Breast epithelium (tissue), 4 donors: Measurements from ENCODE around the gene MFSD6. TPM values are rescaled to one million over a fixed set of nuclear protein-coding genes. Genes with fewer than 3 reads are reported as not detected.

ENCODE experiments used
- DNase-seq, 2 donors: peaks; one replicate each; pipeline ENCODE4 v3.0.0-alpha.2; 2019; ENCODE audit warnings: low spot score in 2 of 2
- H3K27ac ChIP-seq, 2 donors: fragments of 200-600 bp; sonication (generic) in 1 of 2; one replicate each; pipeline ENCODE4 v1.5.1; 2016 to 2019; ENCODE audit warnings: mild to moderate bottlenecking in 1 of 2
- H3K27me3 ChIP-seq, 2 donors: fragments of 200-600 bp; sonication (generic) in 1 of 2; one replicate each; pipeline versions ENCODE4 v1.5.1 to v1.6.0; 2017 to 2019; ENCODE audit warnings: control low read depth in 1 of 2, mild to moderate bottlenecking in 1 of 2
- H3K36me3 ChIP-seq: fragments of 200-600 bp; one replicate; pipeline ENCODE4 v1.5.1; 2019
- H3K4me1 ChIP-seq, 2 donors: fragments of 200-600 bp; sonication (generic); one replicate each; pipeline ENCODE4 v1.5.1; 2016 to 2019; ENCODE audit warnings: control low read depth in 1 of 2
- H3K4me3 ChIP-seq, 3 donors: fragments of 200-600 bp; sonication (generic); 1 replicate in 2 of 3; 2 replicates in 1 of 3; pipeline ENCODE4 v1.5.1; 2016 to 2019; ENCODE audit warnings: mild to moderate bottlenecking in 3 of 3, moderate library complexity in 2 of 3
- H3K9me3 ChIP-seq, 2 donors: fragments of 200-600 bp; sonication (generic) in 1 of 2; one replicate each; pipeline ENCODE4 v1.5.1; 2016 to 2019; ENCODE audit warnings: control low read depth in 1 of 2
- CTCF ChIP-seq, 3 donors: fragments of 450-650 bp; IDR thresholded peaks; one replicate each; pipeline ENCODE4 v1.5.1; 2016 to 2017; ENCODE audit warnings: antibody characterized with exemption in 3 of 3, mild to moderate bottlenecking in 3 of 3, moderate library complexity in 3 of 3
- POLR2A ChIP-seq: fragments of 450-650 bp; IDR thresholded peaks from one replicate; pipeline ENCODE4 v1.6.1; 2016; ENCODE audit warnings: antibody characterized with exemption, mild to moderate bottlenecking, moderate library complexity
- POLR2AphosphoS5 ChIP-seq, 3 donors: sonication (generic); formaldehyde crosslinking; IDR thresholded peaks; one replicate each; pipeline ENCODE4 v1.6.1; 2017; ENCODE audit warnings: antibody characterized with exemption in 3 of 3
- intact Hi-C: fragments of 100-400 bp; cut with DNase I; formaldehyde crosslinking; loops from one replicate; pipeline ENCODE4 v1.15.1; 2023; ENCODE audit warnings: low total_unique reads
- total RNA-seq, 3 donors: library from RNA; depleted of rRNA; stranded (reverse); fragments of >200 nt; gene quantifications; one replicate each; pipeline ENCODE4 v1.1.0, GENCODE V29; 2016

Gene MFSD6
- total RNA-seq, 3 donors from 2014 or later: 52.0 to 180 (median 92.4) TPM

DNA sequence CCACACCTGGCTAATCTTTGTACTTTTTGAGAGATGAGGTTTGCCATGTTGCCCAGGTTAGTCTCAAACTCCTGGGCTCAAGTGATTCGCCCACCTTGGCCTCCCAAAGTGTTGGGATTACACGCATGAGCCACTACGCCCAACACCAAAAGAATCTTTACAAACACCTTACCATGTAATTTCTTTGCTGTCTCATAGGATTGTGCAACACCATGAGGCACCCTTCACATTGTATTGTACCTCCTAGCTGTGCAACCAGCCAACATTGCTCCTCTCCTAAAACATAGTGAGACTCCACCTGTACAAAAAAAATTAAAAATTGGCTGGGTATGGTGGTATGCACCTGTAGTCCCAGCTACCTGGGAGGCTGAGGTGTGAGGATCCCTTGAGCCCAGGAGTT lies 3.1 kb upstream of the MFSD6 start:
- TF ChIP-seq POLR2A: no peak
- TF ChIP-seq CTCF (IDR thresholded peaks at IDR 0.05): no peak
- TF ChIP-seq POLR2AphosphoS5 (IDR thresholded peaks at IDR 0.05): no peak
- Histone ChIP-seq H3K36me3 (no peaks in the 10 kb centered on the region), H3K9me3 (no peaks in the 10 kb centered on the region), H3K4me3 (no peak overlapping the region), H3K27me3 (no peaks in the 10 kb centered on the region), H3K27ac (no peak overlapping the region), H3K4me1 (peaks cover 0 to 3% of the 10 kb centered on the region in 2 donors)
- intact Hi-C loops: loop anchor here (10.0 kb wide), 1 partner anchor 80 kb away; no protein-coding TSS in a partner anchor
- DNase-seq: no peak

GRCh38 chr2:190405995-190406394 lies 2.2 kb upstream of the MFSD6 start:
- intact Hi-C loops: loop anchor here (10.0 kb wide), 1 partner anchor 79 kb away; no protein-coding TSS in a partner anchor

DNA sequence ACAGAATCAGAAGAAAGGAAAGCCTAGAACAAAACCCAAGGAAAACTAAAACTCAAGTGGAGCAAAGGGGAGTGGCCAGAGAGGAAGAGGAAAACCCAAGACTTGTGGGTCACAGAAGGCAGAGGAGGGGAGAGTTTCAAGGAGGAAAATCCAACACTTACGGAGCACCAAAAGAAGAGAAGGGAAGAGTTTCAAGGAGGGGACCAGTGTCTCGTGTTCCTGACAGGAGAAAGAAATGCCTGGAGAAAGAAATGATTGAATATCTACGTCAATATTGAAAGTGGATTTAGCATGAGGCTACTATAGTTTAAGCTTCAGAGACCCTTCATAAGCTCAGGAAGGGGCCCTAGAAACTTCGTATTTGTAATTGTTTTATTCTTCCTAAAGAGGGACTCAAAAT lies 1.4 kb upstream of the MFSD6 start:
- no peaks in the 10 kb centered on the region for H3K27me3 ChIP-seq
- no peak overlapping the region for H3K4me3 ChIP-seq
- TF ChIP-seq POLR2AphosphoS5 (IDR thresholded peaks at IDR 0.05): no peak
- no peak for TF ChIP-seq POLR2A
- no peak for TF ChIP-seq CTCF (IDR thresholded peaks at IDR 0.05)
- intact Hi-C loops: loop anchor here (10.0 kb wide), 1 partner anchor 78 kb away; no protein-coding TSS in a partner anchor
- H3K9me3 ChIP-seq: no peaks in the 10 kb centered on the region
- peak overlapping the region; percentile 97 to 99 for H3K27ac ChIP-seq
- no peak for DNase-seq
- H3K4me1 ChIP-seq: peaks cover 0 to 3% of the 10 kb centered on the region in 2 donors
- no peaks in the 10 kb centered on the region for H3K36me3 ChIP-seq

More at GRCh38 chr2:190405995-190406394, 2.2 kb upstream of the MFSD6 start:
- no peak for TF ChIP-seq POLR2AphosphoS5 (IDR thresholded peaks at IDR 0.05)
- no peak for TF ChIP-seq CTCF (IDR thresholded peaks at IDR 0.05)
- no peak for TF ChIP-seq POLR2A
- Histone ChIP-seq H3K4me1 (peaks cover 0 to 3% of the 10 kb centered on the region in 2 donors), H3K9me3 (no peaks in the 10 kb centered on the region), H3K4me3 (no peak overlapping the region), H3K36me3 (no peaks in the 10 kb centered on the region), H3K27me3 (no peaks in the 10 kb centered on the region), H3K27ac (no peak overlapping the region)
- no peak for DNase-seq

GRCh38 chr2:190407246-190407661 lies 901 bp upstream of the MFSD6 start:
- no peak for TF ChIP-seq CTCF (IDR thresholded peaks at IDR 0.05)
- no peak for TF ChIP-seq POLR2A
- peak overlapping the region; percentile 80 to 98 (median 85) for H3K4me3 ChIP-seq
- no peak for DNase-seq
- intact Hi-C loops: loop anchor here (10.0 kb wide), 1 partner anchor 78 kb away; no protein-coding TSS in a partner anchor
- no peaks in the 10 kb centered on the region for H3K9me3 ChIP-seq
- H3K36me3 ChIP-seq: no peaks in the 10 kb centered on the region
- H3K27me3 ChIP-seq: no peaks in the 10 kb centered on the region
- H3K27ac ChIP-seq: peak overlapping the region; percentile 97 to 99
- peaks cover 0 to 3% of the 10 kb centered on the region in 2 donors for H3K4me1 ChIP-seq

DNA sequence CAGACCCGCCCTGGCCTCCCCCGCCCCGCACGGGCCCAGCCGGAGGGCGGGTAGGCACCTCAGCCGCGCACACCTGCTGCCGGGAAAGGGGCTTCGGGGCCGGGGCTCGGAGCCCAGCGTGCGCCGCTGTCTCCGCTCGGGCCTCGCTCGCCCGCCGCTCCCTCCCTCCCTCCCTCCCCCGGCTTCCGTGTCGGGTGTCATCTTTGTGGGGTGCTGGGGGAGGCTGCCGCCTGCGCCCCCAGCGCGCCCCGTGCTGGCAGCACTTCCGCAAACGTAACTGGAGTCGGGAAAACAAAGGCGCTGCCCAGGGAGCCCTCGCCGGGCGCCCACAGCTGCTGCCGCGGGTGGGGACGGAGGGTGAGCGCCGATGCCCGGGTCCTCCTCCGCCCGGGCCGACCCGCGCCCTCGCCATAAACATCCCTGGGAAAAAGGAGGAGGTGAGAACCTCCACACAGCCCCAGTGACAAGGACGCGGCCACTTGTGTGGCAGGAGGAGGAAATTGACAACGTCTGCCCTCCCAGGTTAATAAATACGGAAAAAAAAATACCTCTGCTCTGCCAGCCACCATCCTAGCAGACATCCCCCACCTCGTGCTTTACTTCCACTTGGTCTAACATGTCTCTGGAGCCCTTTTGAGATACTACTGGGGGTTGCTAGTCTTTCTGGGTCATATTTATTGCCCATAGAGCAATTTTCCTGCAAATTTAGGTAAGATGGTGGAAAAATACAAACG lies 550 bp downstream of the MFSD6 start:
- intact Hi-C loops: loop anchor here (10.0 kb wide), 1 partner anchor 76 kb away; no protein-coding TSS in a partner anchor

More for the DNA sequence above, 550 bp downstream of the MFSD6 start:
- peak in 2 of 3 donors; percentile 43 to 47 for TF ChIP-seq POLR2AphosphoS5 (IDR thresholded peaks at IDR 0.05)
- peak; percentile 38 for TF ChIP-seq POLR2A
- no peak for TF ChIP-seq CTCF (IDR thresholded peaks at IDR 0.05)
- Histone ChIP-seq H3K4me1 (peaks cover 3 to 7% of the 10 kb centered on the region in 2 donors), H3K9me3 (no peaks in the 10 kb centered on the region), H3K27me3 (no peaks in the 10 kb centered on the region), H3K4me3 (peak overlapping the region; percentile 80 to 98 (median 85)), H3K36me3 (no peaks in the 10 kb centered on the region), H3K27ac (peak overlapping the region; percentile 97 to 99)
- DNase-seq: peak; percentile 56
